NCI-H128 (cell line): ENCODE data around the gene COL23A1.

Experiments
- DNase-seq: peaks from one replicate; lab custom pipeline; 2025; ENCODE audit not compliant: unreplicated experiment; lab: John Stamatoyannopoulos, UW

COL23A1 gene

DNA sequence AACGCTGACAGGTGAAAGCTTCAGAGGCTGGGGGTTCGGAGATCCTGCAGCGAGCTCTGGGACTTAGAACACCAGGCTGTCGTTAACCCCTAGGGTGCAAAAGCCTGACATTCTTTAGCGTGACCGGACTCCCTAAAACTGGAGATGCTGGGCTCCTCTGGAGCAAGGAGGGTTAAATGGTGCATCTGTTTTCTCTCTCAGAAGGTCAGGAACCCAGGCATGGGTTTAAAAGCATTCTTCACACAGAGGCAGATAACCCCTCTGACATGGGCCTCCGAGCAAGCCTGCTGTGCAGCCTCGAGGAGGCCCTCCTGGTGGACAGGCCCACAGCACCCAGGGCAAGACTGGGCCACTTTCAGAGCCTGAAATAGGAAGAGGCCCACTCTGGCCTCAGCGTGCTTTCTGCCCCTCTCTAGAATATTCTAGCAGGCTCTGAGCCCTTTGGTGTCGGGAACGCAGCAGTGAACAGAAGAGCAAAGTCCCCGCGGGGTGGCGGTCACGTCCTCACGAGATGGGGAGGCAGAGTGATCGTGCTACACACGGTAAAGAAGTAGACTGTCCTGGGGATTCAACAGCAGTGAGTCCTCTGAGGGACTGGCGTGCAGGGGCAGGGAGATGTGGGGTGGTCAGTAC is 124.8 kb downstream of the COL23A1 start:
- DNase-seq: no peak

GRCh38 chr5:178464431-178465048 is 125.7 kb downstream of the COL23A1 start:
- no peak for DNase-seq

DNA sequence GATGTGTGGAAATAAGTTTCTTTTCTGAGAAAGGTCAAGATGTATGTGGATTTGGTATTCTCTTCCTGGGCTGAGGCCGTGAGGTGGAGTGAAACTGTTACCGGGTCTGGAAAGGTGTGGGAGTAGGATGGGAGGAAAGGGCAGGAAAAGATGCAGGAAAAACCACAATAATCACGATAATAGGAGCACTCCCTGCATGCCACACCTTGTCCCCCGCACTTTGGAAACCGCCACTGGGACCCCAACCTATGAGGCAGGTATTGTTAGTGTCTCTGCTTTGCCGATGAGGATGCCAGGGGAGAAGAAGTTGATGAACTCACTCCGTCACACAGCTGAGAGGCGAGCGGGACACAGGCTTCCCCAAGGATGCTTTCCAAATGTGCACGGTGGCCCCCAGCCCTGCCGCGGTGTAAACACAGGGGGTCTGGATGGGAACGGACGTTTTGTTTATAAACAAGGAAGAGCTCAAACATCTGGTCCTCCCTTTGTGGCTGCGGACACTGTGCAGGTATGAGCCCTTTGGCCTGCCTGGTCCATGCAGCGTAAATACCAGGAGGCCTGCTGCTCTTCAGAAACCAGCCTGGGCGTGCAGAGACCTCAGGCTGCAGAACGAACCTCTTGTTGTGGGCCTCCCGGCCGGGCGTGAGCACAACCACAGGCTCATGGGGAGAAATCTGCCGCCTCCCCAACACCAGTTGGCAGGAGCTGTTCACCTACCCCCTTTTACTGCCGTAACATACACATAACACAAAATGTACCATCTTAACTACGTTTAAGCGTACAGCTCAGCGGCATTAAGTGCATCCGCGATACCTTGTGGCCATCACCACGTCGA is 126.7 kb downstream of the COL23A1 start:
- no peak for DNase-seq

DNA sequence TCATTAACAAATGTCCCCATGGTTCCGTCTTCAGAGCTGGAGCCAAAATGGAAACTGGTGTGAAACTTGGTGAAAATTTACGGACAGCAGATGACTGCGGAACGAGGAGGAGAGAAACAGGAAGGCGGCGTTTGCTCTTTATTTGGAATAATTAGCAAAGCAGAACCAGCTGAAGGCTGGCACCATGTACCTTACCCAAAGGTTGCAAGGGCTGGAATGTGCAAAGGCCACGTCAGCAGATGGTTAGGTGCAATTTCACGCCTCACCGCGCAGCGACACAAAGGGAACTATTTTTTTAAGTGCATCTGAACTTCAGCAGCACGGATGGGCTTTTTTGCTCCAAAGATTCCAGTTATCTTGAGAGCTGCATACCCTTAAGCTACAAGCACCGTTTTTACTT is 127.4 kb downstream of the COL23A1 start:
- DNase-seq: no peak

- DNase-seq: no peak
Observed at GRCh38 chr5:178462076-178462475, 128.1 kb downstream of the COL23A1 start.

DNA sequence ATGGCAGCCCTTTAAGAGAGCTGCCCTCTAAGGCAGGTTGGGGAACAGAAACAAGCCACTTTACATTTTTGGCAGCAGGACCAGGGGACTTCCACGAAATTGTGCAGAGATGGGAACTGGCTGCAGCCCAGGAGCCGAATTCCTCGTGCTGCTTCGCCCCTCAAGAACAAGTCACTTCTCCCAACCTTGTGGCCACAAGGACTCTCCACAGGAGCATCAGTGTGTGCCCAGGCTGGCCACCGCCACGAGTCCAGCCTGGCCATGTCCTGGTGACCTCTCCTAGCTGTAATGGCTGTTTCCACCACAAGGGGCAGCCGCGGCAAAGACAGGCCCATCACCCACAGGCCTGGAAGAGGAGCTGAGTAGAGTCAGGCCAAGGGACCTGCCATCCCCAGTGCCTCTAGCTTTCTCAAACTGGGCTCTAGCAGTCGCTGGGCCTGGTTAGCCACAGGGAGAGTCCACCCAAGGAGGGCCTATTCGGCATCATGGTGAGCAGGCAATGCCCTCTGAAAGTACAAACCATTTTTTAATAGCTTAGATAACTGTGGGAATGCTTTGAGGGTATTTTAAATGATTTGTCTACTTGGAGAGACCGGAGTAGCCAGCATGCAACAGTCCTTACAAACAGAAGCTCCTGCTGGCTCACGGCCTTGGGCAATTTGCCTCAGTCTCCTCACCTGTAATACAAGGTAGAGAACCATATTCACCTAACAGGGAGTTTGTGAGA is 129.0 kb downstream of the COL23A1 start:
- DNase-seq: no peak

DNA sequence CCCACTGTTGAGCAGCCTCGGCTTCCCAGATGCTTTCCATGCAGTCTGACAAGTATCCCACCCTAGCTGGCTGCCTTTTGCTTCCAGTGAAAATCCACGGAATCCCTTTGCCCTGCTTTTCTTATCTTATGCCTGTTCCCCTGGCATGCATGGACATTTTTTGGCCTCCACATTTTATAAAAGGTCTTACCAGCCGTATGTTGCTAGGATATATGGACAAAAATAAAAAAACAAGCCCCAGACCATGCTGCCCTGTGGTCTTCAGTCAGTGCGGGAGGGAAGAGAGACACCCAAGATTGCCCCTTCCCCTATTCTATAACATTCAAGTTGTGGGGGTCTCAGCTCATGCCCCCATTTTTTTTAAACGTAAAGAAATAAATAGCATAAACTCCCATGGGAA is 129.6 kb downstream of the COL23A1 start:
- no peak for DNase-seq

GRCh38 chr5:178460174-178460573 is 130.0 kb downstream of the COL23A1 start:
- DNase-seq: no peak

- no peak for DNase-seq
Observed at GRCh38 chr5:178458140-178458539, 132.1 kb downstream of the COL23A1 start.

- DNase-seq: no peak
Observed at GRCh38 chr5:178457471-178457870, 132.7 kb downstream of the COL23A1 start.

DNA sequence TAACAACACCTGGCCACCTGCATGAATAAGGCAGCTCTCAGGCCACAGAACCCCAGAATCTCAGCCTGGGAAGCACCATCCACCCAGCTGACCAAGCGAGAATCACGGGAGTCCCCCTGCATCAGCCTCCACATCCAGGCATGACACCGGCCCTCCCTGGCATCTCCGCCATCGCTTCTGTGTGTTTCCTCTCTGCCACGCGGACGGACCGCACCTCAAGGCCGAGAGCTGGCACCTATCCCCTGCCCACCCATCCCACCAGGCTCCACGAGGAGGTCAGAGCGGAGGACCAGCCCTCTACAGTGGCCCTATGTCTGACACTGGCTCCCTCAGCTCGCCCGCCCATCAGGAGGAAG is 134.7 kb downstream of the COL23A1 start:
- DNase-seq: no peak

- DNase-seq: no peak
Observed at GRCh38 chr5:178454821-178455479, 135.2 kb downstream of the COL23A1 start.

DNA sequence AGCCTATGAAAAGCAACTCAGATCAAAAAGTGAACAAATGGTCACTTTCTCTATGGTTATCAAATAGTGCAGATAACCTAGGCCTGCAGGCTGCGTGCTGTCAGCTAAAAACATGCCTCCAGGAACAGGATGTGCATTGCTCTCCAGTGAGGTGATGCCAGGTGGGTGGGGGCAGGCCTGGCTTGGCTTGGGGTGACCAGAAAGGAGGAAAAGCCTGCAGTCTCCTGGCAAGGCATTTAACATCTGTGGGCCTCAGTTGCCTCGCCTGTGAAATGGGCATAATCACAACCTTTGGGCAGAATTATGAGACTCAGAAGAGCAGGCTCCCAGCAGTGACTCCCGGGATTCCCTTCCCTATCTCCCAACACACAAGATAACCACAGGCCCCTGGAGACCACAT is 135.9 kb downstream of the COL23A1 start:
- DNase-seq: no peak

- DNase-seq: no peak
Observed at GRCh38 chr5:178453224-178453623, 137.0 kb downstream of the COL23A1 start.

- DNase-seq: no peak
Observed at GRCh38 chr5:178450121-178451028, 139.8 kb downstream of the COL23A1 start.

DNA sequence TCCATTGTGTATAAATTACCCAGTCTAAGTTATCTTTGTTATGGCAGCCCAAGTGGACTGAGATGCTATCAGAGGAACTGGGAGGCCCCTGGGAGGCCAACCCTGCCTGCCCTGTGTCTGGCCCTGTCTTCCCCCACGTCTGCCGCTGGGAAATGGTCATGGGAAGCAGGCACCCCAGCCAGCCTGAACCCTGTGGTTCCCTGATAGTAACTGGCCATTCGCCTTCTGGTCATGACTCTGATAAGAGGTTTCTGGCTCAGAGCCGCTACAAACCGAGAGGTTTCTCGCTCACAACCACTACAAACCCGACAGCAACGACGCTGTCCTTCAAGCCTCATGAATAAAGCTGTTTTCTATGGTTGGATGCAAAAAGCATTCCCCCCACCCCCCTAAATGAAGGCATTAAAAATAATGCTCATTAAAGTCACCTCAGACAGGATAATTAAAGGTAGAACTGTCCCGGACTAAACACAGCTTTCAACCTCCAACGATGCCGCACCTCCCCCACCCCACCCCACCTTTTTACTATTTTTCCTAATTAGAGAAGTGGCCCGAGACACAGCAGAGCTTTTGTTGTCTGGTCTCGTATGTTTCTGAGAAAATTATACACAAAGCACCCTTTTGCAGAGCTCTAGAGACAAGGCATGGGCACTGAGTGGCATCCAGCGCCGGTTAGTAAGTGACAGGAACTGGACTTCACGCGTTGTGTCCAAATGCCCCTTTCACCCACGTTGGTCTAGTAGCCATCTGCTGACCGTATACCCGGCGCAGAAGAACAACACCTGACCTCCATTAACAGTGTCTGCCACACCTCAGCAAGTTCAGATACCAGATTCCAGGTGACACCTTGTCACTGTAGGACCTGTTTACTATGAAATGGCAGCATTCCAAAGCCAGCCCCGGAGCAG is 140.8 kb downstream of the COL23A1 start:
- DNase-seq: no peak

DNA sequence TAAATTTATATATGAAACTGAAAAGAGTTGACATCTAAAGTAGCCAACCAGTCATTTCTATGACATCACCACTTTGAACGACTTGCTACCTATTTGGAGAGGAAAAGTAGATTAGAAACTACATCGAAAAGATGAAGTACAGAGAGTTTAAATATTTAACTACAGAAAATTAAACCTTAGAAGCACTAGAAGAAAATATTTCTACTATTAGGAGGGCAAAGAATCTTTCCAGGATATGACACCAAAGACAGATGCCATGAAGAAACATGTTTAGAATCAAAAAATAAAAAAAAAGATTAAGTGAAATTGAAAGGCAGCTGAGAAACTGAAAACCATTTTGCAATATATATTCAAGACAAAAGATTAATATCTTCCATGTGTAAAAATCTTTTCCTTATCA is 144.7 kb downstream of the COL23A1 start:
- no peak for DNase-seq

DNA sequence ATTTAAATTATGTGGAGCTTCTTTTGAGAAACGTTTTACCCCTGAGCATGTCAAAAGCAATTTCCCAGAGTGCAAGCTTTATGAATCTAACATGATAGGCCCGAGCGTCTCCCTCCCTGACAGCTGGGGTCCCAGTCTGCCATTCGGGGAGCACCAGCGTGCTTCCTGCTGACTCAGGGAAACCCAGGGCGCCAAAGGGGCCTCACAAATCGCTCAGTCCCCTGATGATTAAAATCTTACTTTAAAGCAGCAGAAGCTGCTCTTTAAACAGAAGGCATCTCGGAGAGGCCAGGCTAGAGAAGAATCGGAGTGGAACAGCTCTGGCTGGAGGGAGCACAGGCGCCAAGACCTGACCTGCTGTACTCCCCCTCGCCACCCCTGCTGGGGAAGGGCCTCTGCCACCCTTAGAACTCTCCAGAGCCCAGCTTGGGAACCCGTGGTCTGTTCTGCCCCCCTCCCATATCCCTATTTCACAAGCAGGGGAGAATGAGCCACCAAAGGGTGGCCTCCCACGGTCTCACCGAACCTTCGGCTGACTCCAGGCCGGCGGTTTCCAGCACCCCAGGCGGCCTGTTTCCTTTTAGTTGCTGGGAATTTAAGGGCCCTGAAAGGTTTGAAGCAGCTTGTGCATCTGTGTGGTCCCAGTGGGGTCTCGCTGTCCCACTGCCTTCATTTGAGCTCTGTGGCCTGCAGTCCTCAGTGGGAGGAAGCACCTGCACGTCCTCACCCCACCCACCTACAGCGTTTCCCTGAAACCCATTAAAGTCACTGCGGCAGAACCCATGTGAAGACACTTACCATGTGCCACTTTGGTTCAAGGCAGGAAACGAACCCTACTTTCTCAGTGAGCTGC is 147.6 kb downstream of the COL23A1 start:
- DNase-seq: no peak
